NCI-H2107 (cell line): ENCODE measurements around the gene PCSK2.
A peak's percentile ranks its signal among the peaks of the same experiment; 100 is the strongest.

Experiments used
- DNase-seq: peaks from one replicate; lab custom pipeline; 2025; lab: John Stamatoyannopoulos, UW

The PCSK2 gene

DNA sequence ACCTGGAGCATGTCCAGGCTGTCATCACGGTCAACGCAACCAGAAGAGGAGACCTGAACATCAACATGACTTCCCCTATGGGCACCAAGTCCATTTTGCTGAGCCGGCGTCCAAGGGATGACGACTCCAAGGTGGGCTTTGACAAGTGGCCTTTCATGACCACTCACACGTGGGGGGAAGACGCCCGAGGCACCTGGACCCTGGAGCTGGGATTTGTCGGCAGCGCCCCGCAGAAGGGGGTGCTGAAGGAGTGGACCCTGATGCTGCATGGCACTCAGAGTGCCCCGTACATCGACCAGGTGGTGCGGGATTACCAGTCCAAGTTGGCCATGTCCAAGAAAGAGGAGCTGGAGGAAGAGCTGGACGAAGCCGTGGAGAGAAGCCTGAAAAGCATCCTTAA, 254.8 kb downstream of the PCSK2 start:
- no peak for DNase-seq

DNA sequence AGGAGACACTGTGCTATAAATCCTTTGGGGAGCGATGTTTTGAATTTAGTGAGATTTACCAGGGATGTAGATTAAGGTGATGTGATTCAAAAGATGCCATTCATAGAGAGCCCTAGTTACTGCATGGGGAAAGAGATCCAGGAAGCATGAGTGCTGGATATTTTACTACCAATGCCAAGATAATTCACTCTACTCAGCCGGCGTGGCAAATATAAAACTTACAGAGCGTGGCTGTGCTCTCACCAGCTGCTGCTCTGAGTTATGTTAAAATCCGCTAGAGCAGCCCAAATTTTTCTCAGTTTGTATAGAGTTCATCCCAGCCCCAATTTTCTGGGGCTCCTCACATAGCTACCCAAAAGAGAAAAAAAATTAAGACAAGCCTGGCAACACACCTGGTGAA, 255.7 kb downstream of the PCSK2 start:
- DNase-seq, result no peak

DNA sequence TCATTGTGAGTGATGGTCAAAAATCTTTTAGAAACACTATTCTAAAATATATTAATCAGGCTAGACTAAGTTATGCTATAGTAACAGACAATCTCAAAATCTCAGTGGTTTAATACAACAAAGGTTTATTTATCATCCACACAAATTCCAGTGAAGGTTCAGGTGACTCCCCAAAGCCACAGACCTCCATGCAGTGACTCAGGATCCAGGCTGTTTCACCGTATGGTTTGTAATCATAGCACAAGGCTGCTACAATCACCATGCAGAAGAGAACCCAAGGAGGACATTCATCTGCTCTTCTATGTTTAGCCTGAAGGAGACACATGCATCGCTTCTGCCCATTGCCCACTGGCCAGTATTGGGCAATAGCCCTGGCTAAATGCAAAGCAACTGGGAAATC, 258.2 kb downstream of the PCSK2 start:
- DNase-seq, result no peak

DNA sequence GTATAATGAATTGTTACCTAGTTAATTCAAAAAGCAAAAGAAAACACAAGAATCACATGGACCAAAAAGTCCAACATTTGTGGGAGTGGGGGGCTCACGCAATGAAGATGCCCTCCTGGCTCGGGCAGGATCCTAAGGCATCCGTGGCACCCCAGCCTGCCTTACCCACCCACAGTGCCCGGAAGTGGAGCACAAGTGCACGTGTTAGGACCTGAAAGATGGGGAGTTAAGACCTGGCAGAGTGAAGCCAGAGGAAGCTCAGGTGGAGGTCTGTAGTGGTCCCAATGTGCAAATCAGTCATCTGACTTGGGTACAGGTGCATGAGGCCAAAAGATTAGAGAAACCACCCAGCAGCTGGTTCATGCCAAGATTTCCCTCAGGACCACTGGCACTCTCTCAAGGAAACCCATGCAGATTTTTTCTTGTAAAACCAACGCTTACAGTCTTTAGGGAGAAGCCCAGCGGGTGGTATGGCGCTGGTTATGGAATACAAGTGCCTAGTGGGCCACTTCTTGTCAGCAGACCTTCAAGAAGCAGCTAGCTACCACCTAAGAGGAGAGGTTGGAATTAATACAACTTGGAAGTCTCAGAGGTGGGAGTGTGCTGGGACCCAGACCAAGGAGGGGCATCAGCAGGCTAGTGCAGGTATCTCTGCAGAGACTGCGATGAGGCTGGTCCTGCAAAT, 262.2 kb downstream of the PCSK2 start:
- DNase-seq, result no peak

DNA sequence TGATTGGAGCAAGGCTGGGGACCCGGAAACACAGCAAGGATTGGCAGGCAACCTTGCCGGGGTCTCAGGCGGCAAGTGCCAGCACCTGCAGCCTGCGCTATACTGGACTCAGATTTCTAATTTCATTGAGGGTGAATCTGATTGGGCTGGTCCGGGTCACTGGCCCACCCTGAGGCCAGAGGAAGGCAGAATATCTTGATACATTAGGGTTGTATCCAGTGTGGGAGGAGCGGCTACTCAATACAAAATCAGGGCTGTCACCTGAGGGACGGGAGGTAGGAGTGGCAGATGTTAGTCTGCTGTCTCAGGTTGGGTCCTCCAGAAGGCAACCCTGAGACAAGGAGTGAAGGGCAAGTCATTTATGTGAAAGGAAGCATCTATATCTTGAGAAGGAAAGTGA, 263.7 kb downstream of the PCSK2 start:
- no peak for DNase-seq

DNA sequence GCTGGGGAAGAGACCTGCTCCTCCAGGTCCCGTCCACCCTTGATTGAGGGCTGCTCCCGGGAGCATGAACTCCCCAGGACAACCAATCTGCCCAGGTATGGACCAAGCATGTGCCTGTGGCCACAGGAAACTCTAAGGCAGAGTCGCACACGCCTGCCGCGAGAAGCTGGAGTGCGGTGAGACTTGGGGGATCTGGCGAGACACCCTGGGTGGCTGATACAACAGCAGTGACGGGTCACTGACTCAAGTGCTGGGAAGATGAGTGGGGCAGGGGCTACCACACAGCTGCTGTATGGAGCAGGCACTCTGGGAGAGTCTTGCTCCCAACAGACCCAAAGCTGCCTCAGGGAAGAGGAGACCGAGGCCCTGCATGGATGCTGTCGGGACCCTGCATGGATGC, 264.2 kb downstream of the PCSK2 start:
- no peak for DNase-seq

DNA sequence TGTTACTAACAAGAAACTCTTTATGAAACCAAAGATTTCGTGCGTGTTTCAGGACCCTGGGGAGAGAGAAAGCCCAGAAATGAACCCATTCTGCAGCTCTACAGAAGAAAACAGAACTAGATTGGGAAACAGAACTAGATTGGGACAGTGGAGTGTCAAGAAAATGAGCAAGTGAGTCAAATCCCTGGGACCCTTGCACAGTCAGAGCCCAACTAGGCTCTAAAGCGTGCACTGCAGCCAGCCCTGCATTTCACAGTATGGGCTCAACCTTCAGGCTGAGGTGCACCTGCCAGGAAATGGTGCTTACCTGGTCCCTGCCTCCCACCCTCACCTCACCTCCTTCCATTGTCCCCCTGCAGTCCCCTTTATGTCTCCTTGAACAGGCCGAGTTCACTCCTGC, 264.6 kb downstream of the PCSK2 start:
- no peak for DNase-seq

DNA sequence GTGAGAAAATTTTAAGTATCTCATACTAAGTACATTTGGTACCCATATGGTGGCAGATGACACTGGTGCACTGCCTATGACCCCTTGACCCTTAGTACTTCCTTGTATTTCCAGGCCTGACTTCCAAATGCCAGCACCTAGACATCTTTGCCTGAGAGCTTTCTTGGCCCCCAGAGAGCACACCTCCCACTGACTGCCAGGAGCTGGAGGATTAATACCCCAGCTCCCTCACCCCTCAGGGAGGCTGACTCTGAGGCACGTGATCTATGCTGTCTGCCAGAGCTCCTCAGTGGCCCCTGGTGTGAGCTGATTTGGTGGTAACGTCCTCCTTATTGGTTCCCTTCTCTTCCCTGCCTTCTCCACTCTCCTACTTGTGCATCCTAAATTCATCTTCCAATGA, 266.3 kb downstream of the PCSK2 start:
- no peak for DNase-seq

DNA sequence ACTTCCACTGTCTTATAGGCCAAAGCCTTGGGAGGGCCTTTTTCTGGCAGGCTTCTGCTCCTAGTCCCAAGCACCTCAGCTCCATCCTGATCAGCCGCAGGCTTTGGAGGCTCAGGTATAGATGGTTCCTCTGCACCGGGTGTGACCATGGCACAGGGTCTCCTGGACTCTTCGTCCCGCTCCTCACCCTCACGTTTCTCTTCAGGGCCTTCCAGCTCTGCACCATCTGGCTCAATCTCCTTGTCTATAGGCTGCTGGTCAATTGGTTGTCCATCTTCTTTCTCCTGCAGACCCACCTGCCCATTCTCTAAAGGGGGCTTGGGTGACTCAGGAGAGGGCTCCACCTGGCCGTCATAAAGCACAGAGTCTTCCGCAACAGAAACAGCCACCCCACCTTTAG, 267.4 kb downstream of the PCSK2 start:
- DNase-seq, result no peak

DNA sequence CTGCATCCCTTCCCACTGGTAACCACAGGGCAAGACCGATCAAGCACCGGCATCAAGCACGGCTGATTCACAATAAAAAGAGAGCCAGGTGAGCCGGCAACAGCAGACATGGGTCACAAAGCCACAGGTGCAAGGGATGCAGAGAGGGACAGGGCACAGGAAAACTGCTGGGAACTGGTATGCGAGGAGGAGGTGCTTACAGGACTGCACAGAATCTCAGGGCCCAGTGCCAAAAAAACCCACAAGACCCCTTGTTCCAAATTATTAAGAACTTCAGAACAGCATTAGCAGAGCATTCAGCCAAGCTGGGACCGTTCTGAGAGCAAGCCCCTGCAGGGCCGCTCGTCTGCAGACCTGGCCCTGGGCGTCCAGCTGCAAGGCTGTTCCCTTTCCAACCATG, 269.0 kb downstream of the PCSK2 start:
- no peak for DNase-seq

DNA sequence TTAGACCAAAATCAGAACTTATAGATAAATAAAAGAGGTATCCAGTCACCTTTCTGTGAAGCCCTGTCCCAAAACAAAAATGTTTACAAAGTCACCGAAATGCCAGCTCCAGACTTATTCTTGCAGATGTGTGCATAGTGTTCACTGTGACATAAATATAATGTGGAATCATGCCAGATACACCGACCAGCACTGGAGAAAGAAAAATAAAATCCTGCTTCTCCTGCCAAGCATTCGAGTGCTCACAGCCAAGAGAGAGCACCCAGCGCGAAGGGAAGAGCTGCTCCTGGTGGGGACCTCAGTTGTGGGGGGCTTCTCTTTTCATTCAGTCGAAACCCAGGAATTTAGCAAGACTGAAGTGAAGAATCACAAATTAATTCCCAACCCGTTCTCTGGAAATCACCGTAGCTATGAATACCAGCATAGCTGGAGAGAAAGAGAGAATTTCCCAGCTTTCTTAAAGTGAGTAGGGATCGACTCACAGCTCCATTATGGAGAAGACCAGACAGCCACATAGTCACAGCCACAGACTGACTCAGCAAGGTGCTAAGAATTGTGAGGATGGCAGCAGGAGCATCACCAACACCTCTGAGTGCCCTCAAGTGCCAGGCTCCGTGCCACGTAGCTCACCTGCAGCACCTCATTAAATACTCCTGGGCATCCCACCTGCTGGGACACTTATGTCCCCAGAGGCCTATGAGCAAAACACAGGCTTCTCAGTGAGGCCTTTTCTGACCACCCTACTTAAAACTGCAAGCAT, 271.2 kb downstream of the PCSK2 start:
- peak; percentile 11 for DNase-seq

DNA sequence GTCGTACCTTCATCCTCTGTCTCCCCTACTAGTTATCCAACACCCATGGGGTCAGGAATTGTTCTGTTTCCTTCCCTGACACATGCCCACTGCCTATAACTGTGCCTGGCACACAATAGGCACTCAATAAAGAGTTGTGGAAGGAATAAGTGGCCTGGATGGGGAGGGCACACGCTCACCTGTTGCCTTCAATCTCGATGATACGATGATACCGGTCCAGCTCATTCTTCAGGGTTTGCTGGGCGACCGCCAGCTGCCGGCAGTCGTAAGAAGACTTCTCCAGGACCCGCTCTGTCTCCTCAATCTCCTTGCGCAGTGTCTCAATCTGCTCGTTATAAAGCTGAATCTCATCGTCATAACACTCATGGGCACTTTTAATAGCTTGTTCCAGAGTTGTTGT, 271.8 kb downstream of the PCSK2 start:
- DNase-seq, result no peak

DNA sequence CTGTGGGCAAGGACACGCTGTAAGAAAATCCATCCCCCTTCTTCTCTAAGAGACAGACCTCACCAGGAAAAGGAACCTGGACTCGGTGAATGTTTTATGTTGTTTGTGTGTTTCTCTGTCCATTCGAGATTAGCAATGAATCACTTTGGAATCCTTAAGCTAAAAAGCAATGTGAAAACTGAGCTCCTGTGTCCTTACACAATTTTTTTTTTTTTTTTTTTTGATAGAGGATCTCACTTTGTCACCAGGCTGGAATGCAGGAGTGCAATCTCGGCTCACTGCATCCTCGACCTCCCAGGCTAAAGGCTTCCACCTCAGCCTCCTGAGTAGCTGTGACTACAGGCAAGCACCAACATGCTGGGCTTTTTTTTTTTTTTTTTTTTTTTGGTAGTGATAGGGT, 272.2 kb downstream of the PCSK2 start:
- no peak for DNase-seq

DNA sequence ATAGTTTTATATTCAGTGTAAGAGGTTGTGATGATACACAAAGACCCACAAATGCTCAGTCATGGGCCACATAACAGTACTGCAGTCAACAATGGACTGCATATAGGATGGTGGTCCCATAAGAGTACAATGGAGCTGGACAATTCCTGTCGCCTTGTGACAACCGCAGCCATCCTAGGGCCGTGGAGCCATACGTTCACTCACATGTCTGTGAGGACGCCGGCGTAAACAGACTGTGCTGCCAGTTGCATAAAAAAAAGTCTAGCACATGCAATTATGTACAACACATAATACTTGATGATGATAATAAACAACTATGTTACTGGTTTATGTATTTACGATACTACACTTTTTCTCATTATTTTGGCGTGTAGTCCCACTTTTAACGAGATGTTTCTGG, 273.4 kb downstream of the PCSK2 start:
- DNase-seq, result no peak

DNA sequence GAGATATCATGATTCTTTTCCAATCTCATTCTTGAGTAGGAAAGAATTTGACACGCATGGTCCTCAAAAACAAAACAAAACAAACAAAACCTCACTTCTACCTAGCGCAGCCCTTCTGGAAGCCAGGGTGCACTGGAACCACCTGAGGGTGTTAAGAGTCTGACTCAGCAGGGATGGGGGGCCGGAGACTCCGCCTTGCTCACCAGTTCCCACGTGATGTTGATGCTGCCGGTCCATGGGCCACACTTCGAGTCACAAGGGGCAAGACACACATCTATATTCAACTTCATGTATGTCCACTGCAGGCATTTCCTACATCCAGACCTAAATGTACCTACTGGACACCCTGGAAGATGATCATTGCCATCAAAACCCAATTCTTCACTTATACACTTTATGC, 274.0 kb downstream of the PCSK2 start:
- no peak for DNase-seq

DNA sequence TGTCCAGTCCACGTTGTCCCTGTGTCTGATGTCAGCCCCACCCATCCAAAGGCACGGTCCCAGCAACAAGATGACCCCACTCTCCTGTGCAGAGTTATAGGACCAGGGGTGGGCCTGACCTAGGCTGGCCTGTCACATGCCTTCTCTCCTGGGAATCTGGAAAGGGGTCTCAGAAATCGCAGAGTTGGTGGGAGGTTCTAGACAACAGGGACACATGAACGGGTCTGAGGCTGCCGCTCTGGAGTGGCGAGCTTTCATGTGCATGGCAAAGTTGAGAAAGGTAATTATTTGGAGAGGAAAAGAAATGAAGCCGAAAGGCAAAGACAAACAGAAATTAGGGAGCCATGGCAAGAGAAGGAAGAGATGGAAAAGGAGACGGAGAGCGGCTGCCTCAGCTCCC, 274.9 kb downstream of the PCSK2 start:
- no peak for DNase-seq

DNA sequence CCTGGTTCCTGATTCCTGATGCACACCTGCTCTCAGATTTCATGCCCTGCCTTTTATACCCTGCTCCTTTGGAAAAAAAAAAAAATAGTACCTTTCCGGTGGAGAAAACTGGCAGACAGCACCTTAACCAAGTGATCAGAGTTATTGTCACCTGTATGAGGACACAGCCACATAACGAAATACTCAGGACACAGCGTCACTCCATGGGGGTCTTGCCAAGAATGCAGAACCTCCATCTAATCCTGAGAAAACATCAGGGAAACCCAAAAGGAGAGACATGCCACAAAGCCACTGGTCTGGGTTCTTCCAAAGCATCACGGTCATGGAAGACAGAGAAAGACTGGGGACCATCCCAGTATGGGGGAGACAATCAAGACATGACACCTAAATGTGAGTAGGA, 275.3 kb downstream of the PCSK2 start:
- no peak for DNase-seq

DNA sequence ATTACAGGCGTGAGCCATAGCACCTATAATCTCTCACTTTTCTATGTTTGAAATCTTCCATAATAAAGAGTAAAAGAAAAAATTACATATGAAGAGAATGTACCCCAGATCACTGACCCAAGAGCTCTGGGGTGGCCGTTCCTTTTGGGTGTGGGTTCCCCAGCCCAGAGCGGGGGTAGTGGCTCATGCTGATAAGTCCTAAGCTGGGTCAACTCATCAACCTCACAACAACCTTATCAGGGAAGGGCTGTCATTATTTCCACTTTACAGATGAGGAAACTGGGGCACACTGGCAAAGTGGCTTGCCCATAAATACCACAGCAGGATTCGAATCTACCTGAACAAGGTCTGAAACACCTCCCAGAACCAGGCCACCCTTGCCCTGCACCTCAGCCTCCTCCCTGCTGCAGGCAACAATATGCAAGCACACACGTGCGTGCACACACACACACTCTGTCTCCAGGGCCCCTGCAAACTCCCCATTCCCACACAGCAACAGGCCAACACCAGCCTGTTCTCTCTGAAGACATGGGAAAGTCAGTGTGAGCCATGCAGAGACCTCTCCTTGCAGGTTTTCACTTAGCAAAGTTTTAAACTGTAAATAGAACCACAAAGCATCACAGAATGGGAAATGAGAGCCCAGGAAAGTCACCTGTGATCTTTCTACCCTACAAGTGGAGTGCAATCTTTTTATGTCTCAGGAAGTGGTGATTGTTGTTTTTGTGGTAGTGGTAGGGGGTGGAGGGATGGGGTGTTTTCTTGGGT, 276.6 kb downstream of the PCSK2 start:
- DNase-seq, result no peak

DNA sequence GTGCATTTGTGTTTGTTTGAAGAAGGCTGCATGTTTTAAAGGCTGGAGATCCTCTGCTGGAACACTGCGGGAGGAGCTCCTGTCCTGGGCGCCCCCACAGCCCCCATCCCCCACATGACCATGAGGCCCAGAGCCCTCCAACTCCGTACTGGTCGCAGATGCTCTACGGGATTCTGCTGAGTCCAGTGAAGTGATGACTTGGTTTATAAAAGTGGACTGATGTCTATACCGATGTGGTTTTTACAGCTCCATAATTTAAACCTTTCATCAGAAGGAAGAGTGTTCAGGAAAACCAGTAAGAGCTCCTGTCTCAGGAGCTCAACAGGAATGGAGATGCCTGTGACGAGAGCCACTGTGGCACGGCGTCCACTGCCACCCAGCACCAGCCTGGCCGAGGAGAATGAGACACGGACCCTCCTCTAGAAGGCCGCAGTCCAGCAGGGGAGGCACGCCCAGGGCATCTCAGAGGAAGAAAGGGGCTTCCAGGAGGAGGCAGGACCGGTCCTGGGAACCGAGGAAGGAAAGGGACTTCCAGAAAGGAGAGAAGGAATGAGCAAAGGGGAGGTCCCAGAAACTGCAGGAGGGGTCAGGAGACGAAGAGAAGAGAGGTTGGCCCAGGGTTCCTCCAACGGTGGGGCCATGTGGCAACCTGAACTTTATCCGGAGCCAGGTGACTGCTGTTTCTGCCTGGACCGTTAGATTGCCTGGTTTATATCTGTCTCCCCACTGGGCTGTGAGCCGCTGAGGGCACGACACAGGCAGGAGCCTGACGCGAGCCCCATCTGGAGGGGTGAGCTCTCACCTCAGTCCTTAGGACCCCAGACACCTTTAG, 277.4 kb downstream of the PCSK2 start:
- DNase-seq, result no peak

DNA sequence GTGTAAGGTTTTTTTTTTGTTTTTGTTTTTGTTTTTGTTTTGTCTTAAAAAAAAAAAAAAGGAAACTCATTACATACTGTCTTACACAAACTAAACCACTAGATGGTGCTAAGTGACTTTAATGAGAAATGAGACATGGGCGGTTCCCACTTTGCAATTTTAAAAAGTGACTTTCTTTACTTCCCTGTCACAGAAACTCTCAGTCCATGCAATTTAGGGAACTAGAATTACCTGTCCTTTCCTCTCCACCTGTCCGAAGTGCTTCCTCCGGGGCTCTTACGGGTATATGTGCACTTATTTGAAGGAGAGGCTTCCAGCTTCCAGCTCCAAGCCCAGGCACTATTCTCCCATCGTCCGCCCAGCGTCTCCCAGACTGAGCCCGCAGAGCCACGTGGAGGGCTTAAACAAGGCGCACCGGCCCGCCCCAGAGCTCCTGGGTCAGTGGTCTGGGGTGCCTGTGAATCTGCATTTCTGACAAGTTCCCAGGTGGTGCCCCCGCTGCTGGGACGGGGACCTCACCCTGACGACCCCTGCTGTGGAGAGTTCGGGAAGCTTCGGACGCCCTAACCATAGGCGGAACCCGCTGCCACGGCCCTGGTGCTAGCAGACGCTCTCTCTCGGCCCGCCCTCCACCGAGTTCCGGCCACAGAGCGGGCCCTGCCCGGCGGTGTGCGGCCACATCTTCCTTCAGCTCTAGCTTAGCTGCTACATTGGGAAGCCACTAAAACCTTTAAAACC, 278.2 kb downstream of the PCSK2 start:
- no peak for DNase-seq

DNA sequence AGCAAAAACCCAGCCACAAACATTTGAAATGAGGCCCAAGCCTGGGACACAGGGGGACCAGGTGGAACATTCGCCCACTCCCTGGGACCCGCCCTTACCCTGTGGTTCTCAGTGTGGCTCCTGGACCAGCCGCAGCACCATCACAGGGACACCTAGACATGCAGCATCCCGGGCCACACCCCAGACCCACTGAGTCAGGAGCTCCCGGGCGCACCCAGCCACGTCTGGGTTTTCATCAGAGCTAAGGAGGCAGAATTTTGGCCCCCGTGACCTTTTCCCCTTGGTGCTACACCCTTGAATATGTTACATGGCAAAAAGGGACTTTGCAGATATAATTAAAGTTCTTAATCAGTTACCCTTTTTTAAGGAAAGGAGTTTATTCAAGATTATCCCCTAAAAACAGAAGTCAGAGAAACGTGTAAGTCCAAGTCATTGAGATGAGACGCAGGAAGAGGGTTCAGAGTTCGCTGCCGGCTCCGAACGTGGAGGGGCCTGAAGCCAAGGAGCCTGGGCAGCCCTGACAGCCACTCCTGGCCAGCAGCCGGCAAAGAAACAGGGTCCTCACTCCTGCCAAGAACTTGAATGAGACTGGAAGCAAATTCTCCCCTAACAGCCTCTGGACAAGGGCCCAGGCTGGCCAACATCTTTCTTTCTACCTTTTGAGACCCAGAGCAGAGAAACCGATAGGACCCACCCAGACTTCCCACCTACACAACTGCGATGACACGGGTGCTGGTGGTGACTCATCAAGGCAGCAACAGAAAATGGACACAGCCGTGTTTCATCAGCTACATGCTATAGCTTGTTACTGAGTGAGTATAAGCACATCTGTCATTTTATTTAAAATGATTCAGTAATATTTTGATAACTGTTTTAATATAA, 279.0 kb downstream of the PCSK2 start:
- DNase-seq, result no peak
